ENCODE measurements around the gene FLOT1. TPM values are rescaled to one million over a fixed set of nuclear protein-coding genes. Genes with fewer than 3 reads are reported as not detected.
A peak's percentile ranks its signal among the peaks of the same experiment; 100 is the strongest.

FLOT1 gene
- total RNA-seq, 1 donor from 2014 or later: 123 TPM

DNA sequence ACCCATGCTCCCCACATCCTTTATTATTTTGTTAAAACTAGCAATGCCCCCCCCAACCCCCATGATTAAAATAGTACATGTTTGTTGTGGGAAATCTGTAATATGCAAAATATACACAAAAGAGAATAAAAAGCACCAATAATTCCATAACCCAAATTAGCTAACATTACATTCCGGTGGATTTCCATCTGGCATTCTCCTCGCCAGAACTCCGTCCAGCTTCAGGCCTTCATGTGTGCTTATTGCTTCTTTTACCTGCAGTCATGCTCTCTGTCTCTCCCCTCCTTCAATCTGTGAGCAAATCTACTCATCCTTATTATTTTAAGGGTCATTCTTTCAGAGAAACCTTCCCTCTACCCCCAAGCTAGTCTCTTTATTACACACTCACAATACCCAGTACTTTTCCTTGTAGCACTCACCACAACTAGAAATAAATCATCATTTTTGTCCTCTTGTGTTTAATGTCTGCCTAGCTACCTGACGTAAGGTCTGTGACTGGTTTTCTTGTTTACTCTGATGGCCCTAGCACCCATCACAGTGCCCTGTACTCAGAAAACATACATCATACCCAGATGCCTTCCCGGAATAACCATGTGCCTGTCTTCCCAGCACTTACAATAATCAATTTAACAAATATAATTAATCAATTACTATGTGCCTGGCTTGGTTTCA is 27.5 kb upstream of the FLOT1 start:
- TF ChIP-seq, protein P1, sequence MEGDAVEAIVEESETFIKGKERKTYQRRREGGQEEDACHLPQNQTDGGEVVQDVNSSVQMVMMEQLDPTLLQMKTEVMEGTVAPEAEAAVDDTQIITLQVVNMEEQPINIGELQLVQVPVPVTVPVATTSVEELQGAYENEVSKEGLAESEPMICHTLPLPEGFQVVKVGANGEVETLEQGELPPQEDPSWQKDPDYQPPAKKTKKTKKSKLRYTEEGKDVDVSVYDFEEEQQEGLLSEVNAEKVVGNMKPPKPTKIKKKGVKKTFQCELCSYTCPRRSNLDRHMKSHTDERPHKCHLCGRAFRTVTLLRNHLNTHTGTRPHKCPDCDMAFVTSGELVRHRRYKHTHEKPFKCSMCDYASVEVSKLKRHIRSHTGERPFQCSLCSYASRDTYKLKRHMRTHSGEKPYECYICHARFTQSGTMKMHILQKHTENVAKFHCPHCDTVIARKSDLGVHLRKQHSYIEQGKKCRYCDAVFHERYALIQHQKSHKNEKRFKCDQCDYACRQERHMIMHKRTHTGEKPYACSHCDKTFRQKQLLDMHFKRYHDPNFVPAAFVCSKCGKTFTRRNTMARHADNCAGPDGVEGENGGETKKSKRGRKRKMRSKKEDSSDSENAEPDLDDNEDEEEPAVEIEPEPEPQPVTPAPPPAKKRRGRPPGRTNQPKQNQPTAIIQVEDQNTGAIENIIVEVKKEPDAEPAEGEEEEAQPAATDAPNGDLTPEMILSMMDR (IDR thresholded peaks at IDR 0.05): no peak
- no peak for DNase-seq (ENCODE audit: low spot score in 2 of 2)
- intact Hi-C loops (cut with DNase I): loop anchor here (1.0 kb wide), 1 partner anchor 17 kb away; no protein-coding TSS in a partner anchor
- Histone ChIP-seq H3K4me1 (peaks cover 7 to 10% of the 10 kb centered on the region in 2 donors), H3K27ac (peak overlapping the region; percentile 42 to 73), H3K4me3 (no peak overlapping the region), H3K9me3 (no peaks in the 10 kb centered on the region), H3K27me3 (no peaks in the 10 kb centered on the region), H3K36me3 (no peaks in the 10 kb centered on the region)

DNA sequence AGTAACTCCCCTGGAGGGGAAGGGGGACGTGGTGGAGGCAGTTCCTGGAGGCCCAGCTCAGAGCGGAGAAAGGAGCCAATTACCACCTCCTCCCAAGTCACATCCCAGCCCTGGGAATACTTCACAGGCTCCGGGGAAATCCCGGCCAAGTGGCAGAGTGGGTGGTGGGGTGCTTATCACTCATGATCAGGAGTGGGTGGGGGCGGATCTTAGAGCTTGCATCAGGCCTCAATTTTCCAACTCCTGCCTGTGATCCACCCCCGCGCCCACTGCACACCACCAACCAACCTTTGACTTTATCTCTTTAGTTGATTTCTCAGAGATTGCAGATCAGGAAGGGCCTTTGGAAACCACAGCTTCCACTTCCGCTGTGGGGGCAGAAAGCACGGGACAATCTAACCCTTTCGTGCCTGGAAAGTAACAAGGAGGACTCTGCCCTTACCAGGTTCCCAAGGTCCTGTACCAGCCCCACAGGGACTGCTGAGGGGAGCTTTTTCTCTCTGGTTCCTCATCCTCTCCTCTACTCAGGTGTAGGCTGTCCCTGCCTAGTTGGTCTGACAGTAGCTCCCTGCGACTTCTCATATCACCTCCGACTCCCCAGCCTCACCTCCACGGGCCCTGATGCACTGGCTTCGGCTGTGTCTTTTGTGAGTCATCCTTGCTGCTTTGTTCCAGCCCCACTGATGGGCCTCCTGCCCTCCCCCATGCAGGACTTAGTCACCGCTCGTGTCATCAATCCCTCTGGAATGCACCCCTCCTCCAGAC is 26.8 kb upstream of the FLOT1 start:
- H3K4me1 ChIP-seq: peaks cover 7 to 10% of the 10 kb centered on the region in 2 donors
- no peaks in the 10 kb centered on the region for H3K9me3 ChIP-seq
- H3K27me3 ChIP-seq: no peaks in the 10 kb centered on the region
- H3K36me3 ChIP-seq: no peaks in the 10 kb centered on the region
- H3K4me3 ChIP-seq: no peak overlapping the region
- H3K27ac ChIP-seq: peak overlapping the region; percentile 42 to 73
- peak; percentile 63 to 86 for DNase-seq (ENCODE audit: low spot score in 2 of 2)
- TF ChIP-seq, protein P1 (IDR thresholded peaks at IDR 0.05): no peak
- intact Hi-C loops (cut with DNase I): loop anchor here (1.0 kb wide), 1 partner anchor 16 kb away; no protein-coding TSS in a partner anchor

DNA sequence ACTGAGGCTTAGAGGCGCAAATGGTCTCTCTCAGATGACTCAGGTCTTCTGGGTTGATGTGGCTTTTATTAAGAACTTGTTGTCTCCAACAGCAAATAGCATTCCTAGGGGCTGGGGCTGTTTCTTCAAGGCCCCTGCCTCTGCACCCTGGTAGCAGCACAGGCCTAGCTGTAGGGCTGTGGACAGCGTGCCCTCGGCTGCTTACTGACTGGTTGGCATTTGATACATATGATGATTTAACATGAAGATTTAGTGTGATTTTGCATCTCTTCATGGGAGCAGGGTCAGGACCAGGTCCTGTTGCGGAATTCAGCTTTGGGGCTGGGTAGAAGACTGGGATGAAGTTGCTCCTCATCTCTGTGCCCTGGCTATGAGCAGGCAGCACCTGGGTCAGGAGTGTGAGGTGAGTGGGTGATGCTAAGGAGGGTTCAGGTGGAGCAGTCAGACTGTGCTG is 26.2 kb upstream of the FLOT1 start:
- TF ChIP-seq, protein P1 (IDR thresholded peaks at IDR 0.05): no peak
- no peaks in the 10 kb centered on the region for H3K9me3 ChIP-seq
- H3K4me1 ChIP-seq: peaks cover 7 to 13% of the 10 kb centered on the region in 2 donors
- H3K4me3 ChIP-seq: no peak overlapping the region
- no peaks in the 10 kb centered on the region for H3K36me3 ChIP-seq
- H3K27me3 ChIP-seq: no peaks in the 10 kb centered on the region
- no peak for DNase-seq (ENCODE audit: low spot score in 2 of 2)
- peak overlapping the region; percentile 42 to 73 for H3K27ac ChIP-seq
- intact Hi-C loops (cut with DNase I): loop anchor here (1.0 kb wide), 1 partner anchor 15 kb away; no protein-coding TSS in a partner anchor

DNA sequence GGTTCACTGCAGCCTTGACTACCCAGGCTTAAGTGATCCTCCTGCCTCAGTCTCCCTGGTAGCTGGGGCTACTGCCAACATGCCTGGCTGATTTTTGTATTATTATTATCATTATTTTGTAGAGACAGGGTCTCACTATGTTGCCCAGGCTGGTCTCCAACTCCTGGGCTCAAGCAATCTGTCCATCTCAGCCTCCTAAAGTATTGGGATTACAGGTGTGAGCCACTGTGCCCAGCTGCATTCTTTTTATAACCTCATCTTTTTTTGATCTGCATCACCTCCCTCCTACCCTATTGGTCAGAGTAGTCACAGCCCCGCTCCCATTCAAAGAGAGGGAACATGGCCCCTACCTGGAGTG is 25.4 kb upstream of the FLOT1 start:
- H3K9me3 ChIP-seq: no peaks in the 10 kb centered on the region
- no peak for DNase-seq (ENCODE audit: low spot score in 2 of 2)
- no peak overlapping the region for H3K4me3 ChIP-seq
- no peak overlapping the region for H3K27ac ChIP-seq
- H3K27me3 ChIP-seq: no peaks in the 10 kb centered on the region
- peaks cover 7 to 13% of the 10 kb centered on the region in 2 donors for H3K4me1 ChIP-seq
- TF ChIP-seq, protein P1 (IDR thresholded peaks at IDR 0.05): no peak
- intact Hi-C loops (cut with DNase I): no loop called here
- H3K36me3 ChIP-seq: no peaks in the 10 kb centered on the region

DNA sequence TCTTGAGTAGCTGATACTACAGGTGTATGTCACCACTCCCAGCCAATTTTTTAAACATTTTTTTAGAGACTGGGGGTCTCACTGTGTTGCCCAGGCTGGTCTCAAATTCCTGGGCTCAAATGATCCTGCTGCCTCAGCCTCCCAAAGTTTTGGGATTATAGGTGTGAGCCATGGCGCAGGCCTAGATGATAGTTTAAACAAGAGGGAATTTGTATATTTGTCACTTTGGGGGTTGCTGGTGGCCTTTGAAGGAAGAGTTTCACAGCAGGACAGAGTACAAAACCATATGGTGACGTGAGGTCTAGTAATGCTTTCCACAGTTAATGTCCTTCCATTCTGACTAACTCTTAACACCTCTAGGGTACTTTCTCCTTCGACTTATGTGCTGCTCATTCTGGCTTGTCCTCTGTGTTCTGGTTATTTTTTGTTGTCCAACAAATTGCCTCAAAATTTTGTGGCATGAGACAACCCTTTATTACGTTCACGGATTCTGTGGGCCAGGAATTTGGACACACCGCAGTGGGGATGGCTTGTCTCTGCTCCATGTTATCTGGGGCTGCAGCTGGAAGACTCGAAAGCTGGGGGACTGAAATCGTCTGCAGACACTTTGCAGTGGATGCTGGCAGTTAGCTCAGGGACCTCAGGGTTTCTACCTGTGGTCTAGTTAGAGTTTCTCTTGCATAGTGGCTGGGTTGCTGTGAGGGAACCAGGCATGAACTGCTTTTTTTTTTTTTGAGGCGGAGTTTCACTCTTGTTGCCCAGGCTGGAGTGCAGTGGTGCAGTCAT is 24.9 kb upstream of the FLOT1 start:
- Histone ChIP-seq H3K4me3 (no peak overlapping the region), H3K27ac (no peak overlapping the region), H3K27me3 (no peaks in the 10 kb centered on the region), H3K36me3 (no peaks in the 10 kb centered on the region), H3K9me3 (no peaks in the 10 kb centered on the region), H3K4me1 (peaks cover 7 to 13% of the 10 kb centered on the region in 2 donors)
- no peak for DNase-seq (ENCODE audit: low spot score in 2 of 2)
- TF ChIP-seq, protein P1 (IDR thresholded peaks at IDR 0.05): no peak
- intact Hi-C loops (cut with DNase I): no loop called here

Data from ascending aorta (tissue), 2 donors.